MCF 10A (cell line): Measurements from ENCODE around the gene TIMM22. TPM values are rescaled to one million over a fixed set of nuclear protein-coding genes. Genes with fewer than 3 reads are reported as not detected.

Experiments
- BruUV-seq: library from RNA; stranded (reverse); fragments of 400-500 nt; replicated peaks from 2 replicates; lab custom pipeline; 2021; lab: Mats Ljungman, UMichigan
- CTCF ChIA-PET: fragments of 300-600 bp; sonication (Branson Sonifier 250); formaldehyde crosslinking; extraction: SDS; loops from one replicate; lab custom pipeline; 2021; ENCODE audit warnings: antibody characterized with exemption, inconsistent platforms; lab: Yijun Ruan, JAX
- POLR2A ChIA-PET: fragments of 300-600, 350-650 bp; sonication (Branson Sonifier 250); formaldehyde crosslinking; extraction: SDS; loops from one replicate; lab custom pipeline; 2020; ENCODE audit warnings: antibody characterized with exemption, inconsistent platforms; lab: Yijun Ruan, JAX
- DNase-seq: peaks from one replicate; pipeline ENCODE4 v3.0.0-alpha.2; 2018; ENCODE audit not compliant: unreplicated experiment
- H3K27ac Mint-ChIP-seq: one replicate; pipeline ENCODE4 v1.8.0; 2022; ENCODE audit warnings: mild to moderate bottlenecking, low read depth, mixed read lengths; ENCODE audit not compliant: unreplicated experiment
- H3K27me3 Mint-ChIP-seq: one replicate; pipeline ENCODE4 v1.8.0; 2022; ENCODE audit warnings: mixed read lengths; ENCODE audit not compliant: insufficient read depth, unreplicated experiment
- H3K36me3 Mint-ChIP-seq: one replicate; pipeline ENCODE4 v1.8.0; 2022; ENCODE audit warnings: mild to moderate bottlenecking, moderate library complexity, mixed read lengths; ENCODE audit not compliant: insufficient read depth, unreplicated experiment
- H3K4me1 Mint-ChIP-seq: one replicate; pipeline ENCODE4 v1.8.0; 2022; ENCODE audit warnings: mixed read lengths; ENCODE audit not compliant: insufficient read depth, unreplicated experiment
- H3K4me3 Mint-ChIP-seq: one replicate; pipeline ENCODE4 v1.8.0; 2022; ENCODE audit warnings: mild to moderate bottlenecking, moderate library complexity, mixed read lengths; ENCODE audit not compliant: unreplicated experiment
- H3K9me3 Mint-ChIP-seq: one replicate; pipeline ENCODE4 v1.8.0; 2022; ENCODE audit warnings: mixed read lengths; ENCODE audit not compliant: unreplicated experiment
- intact Hi-C: fragments of 100-400 bp; cut with micrococcal nuclease; formaldehyde crosslinking; loops from 2 replicates; pipeline ENCODE4 v1.14.1; 2022
- total RNA-seq: library from RNA; stranded (reverse); gene quantifications from 2 replicates; pipeline ENCODE4 v1.2.3, GENCODE V29; 2022
- TF ChIP-seq, protein P1 (sequence below): fragments of 200-600 bp; IDR thresholded peaks from one replicate; pipeline ENCODE4 v1.8.0; 2022; ENCODE audit warnings: antibody characterized with exemption, mild to moderate bottlenecking; ENCODE audit not compliant: unreplicated experiment

The TIMM22 gene
- total RNA-seq, 1 experiment from 2014 or later = 16.6 TPM

GRCh38 chr17:1021147-1021546 lies 24.2 kb downstream of the TIMM22 start:
- no peak for DNase-seq
- no TSS peak for BruUV-seq
- Mint-ChIP-seq H3K4me3 (no peak overlapping the region), H3K36me3 (peaks cover 17% of the 10 kb centered on the region), H3K9me3 (no peaks in the 10 kb centered on the region), H3K27me3 (no peaks in the 10 kb centered on the region), H3K27ac (peak overlapping the region; percentile 31), H3K4me1 (no peaks in the 10 kb centered on the region)
- intact Hi-C loops = no loop called here
- CTCF ChIA-PET = interaction anchor here (0.6 to 0.7 kb wide), 2 partner anchors 22 to 316 kb away, joined by 3 read pairs; no protein-coding TSS in a partner anchor
- POLR2A ChIA-PET = no interaction called here
- TF ChIP-seq, protein P1, sequence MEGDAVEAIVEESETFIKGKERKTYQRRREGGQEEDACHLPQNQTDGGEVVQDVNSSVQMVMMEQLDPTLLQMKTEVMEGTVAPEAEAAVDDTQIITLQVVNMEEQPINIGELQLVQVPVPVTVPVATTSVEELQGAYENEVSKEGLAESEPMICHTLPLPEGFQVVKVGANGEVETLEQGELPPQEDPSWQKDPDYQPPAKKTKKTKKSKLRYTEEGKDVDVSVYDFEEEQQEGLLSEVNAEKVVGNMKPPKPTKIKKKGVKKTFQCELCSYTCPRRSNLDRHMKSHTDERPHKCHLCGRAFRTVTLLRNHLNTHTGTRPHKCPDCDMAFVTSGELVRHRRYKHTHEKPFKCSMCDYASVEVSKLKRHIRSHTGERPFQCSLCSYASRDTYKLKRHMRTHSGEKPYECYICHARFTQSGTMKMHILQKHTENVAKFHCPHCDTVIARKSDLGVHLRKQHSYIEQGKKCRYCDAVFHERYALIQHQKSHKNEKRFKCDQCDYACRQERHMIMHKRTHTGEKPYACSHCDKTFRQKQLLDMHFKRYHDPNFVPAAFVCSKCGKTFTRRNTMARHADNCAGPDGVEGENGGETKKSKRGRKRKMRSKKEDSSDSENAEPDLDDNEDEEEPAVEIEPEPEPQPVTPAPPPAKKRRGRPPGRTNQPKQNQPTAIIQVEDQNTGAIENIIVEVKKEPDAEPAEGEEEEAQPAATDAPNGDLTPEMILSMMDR = no peak

GRCh38 chr17:1022278-1023024 lies 25.5 kb downstream of the TIMM22 start:
- no peaks in the 10 kb centered on the region for H3K4me1 Mint-ChIP-seq
- TF ChIP-seq, protein P1 = no peak
- H3K27me3 Mint-ChIP-seq = no peaks in the 10 kb centered on the region
- intact Hi-C loops = no loop called here
- peaks cover 17% of the 10 kb centered on the region for H3K36me3 Mint-ChIP-seq
- POLR2A ChIA-PET = no interaction called here
- CTCF ChIA-PET = no interaction called here
- no peak overlapping the region for H3K27ac Mint-ChIP-seq
- no peak overlapping the region for H3K4me3 Mint-ChIP-seq
- H3K9me3 Mint-ChIP-seq = no peaks in the 10 kb centered on the region
- BruUV-seq = no TSS peak
- no peak for DNase-seq

- Mint-ChIP-seq H3K36me3 (peaks cover 11% of the 10 kb centered on the region), H3K4me1 (no peaks in the 10 kb centered on the region), H3K27ac (no peak overlapping the region), H3K9me3 (no peaks in the 10 kb centered on the region), H3K4me3 (no peak overlapping the region), H3K27me3 (no peaks in the 10 kb centered on the region)
- intact Hi-C loops = no loop called here
- ChIA-PET POLR2A (no interaction called here), CTCF (no interaction called here)
- BruUV-seq = no TSS peak
- no peak for DNase-seq
- TF ChIP-seq, protein P1 = no peak
Observed at GRCh38 chr17:1024076-1024475, 27.1 kb downstream of the TIMM22 start.

GRCh38 chr17:1025733-1026598 lies 29.0 kb downstream of the TIMM22 start:
- Mint-ChIP-seq H3K27me3 (no peaks in the 10 kb centered on the region), H3K27ac (no peak overlapping the region), H3K4me1 (no peaks in the 10 kb centered on the region), H3K36me3 (peaks cover 5% of the 10 kb centered on the region), H3K9me3 (no peaks in the 10 kb centered on the region), H3K4me3 (no peak overlapping the region)
- ChIA-PET CTCF (interaction anchor here (0.6 kb wide), 1 partner anchor 27 kb away, joined by 3 read pairs; no protein-coding TSS in a partner anchor), POLR2A (no interaction called here)
- DNase-seq = no peak
- BruUV-seq = no TSS peak
- intact Hi-C loops = no loop called here
- TF ChIP-seq, protein P1 = no peak
